Stimulated activated CD8-positive, alpha-beta memory T cell treated with anti-CD3 and anti-CD28 coated beads, Interleukin-15, amount 100 ng/mL, for 1 hour (primary cell): Measurements from ENCODE around the gene SRSF10.
"Not testable (repeated sequence)": the region's sequence is repeated elsewhere in the genome, so short reads cannot be mapped to it uniquely, and the experiment has no call there.

Source experiments
- DNase-seq: peaks from one replicate; pipeline ENCODE4 v3.0.0-alpha.2; 2020; ENCODE audit warnings: low read depth

The SRSF10 gene

GRCh38 chr1:23997812-23998211, 17.7 kb upstream of the SRSF10 start:
- no peak for DNase-seq

GRCh38 chr1:23996700-23997229, 16.6 kb upstream of the SRSF10 start:
- no peak for DNase-seq

- no peak for DNase-seq
Measured at GRCh38 chr1:23995431-23995837, 15.3 kb upstream of the SRSF10 start.

GRCh38 chr1:23992011-23992410, 11.9 kb upstream of the SRSF10 start:
- not testable (repeated sequence) for DNase-seq

GRCh38 chr1:23989263-23989662, 9.1 kb upstream of the SRSF10 start:
- no peak for DNase-seq

GRCh38 chr1:23987038-23987437, 6.9 kb upstream of the SRSF10 start:
- DNase-seq = not testable (repeated sequence)

- no peak for DNase-seq
Measured at GRCh38 chr1:23984417-23985186, 4.5 kb upstream of the SRSF10 start.

GRCh38 chr1:23980728-23981070, 572 bp upstream of the SRSF10 start:
- DNase-seq = no peak

GRCh38 chr1:23979387-23979880, 693 bp downstream of the SRSF10 start:
- no peak for DNase-seq

GRCh38 chr1:23978805-23979204, 1.3 kb downstream of the SRSF10 start:
- no peak for DNase-seq

- no peak for DNase-seq
Measured at GRCh38 chr1:23977854-23978191, 2.3 kb downstream of the SRSF10 start.

GRCh38 chr1:23977187-23977853, 2.8 kb downstream of the SRSF10 start:
- DNase-seq = no peak

- no peak for DNase-seq
Measured at GRCh38 chr1:23967871-23968270, 12.3 kb downstream of the SRSF10 start.

- DNase-seq = no peak
Measured at GRCh38 chr1:23966973-23967493, 13.1 kb downstream of the SRSF10 start.

GRCh38 chr1:23964790-23965740, 15.1 kb downstream of the SRSF10 start:
- DNase-seq = no peak

GRCh38 chr1:23964235-23964668, 15.9 kb downstream of the SRSF10 start:
- DNase-seq = no peak

- no peak for DNase-seq
Measured at GRCh38 chr1:23963617-23964234, 16.4 kb downstream of the SRSF10 start.

GRCh38 chr1:23960291-23961020, 19.7 kb downstream of the SRSF10 start:
- DNase-seq = no peak

GRCh38 chr1:23959461-23960290, 20.5 kb downstream of the SRSF10 start, which contains the start of gene PNRC2:
Gene PNRC2 (plus strand): TSS chr1:23959828. CDS start chr1:23961458, 1,630 bp downstream.
- DNase-seq = peak; percentile 90
